Measurements from ENCODE around the gene RDH5.

RDH5 gene

GRCh38 chr12:55685671-55686070 is 34.5 kb upstream of the RDH5 start:
- H3K9me3 ChIP-seq (ENCODE audit: control insufficient read depth, low read length): no peaks in the 10 kb centered on the region
- WGBS, 2 experiments (ENCODE audit: insufficient coverage in 2 of 2): 89 to 93% methylated on average over 5 of the region's 5 CpGs
- peaks cover 9% of the 10 kb centered on the region for H3K36me3 ChIP-seq (ENCODE audit: control insufficient read depth, insufficient read depth, low read length)
- H3K4me3 ChIP-seq (ENCODE audit: extremely low read depth, insufficient read depth, low read length, poor library complexity, severe bottlenecking): no peak overlapping the region
- H3K4me1 ChIP-seq (ENCODE audit: control insufficient read depth, insufficient read depth, low read length, poor library complexity, severe bottlenecking): peaks cover 8% of the 10 kb centered on the region
- no peak overlapping the region for H3K27ac ChIP-seq (ENCODE audit: low read depth, low read length, severe bottlenecking)

DNA sequence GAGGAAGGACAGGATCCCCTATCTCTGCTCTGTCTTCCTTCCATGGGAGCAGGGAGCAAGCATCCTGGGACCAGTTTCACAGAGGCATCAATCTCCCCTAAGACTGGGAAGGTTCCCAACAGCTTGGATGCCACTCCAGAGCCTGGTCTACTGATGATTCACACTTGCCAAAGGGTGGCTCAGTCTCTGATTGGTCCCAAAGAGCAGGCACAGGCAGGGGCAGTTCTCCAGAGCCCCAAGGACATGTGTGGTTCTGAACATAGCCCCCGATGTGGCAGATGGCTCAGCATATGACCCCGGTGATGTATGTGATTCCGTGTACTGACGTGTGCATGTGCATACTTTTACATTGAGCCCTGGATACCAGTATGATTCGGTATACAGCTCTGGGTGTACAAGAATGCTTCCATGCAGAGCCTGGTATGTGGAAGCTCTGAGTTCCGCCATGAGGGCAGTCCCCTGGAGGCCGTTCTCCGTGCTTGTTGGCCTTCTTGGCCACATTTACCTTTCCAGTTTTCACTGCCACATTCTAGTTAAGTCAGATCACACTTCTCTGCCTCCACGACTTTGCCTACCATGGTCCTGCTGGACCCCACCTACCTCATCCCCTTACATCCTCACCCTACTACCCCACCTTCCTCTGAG is 33.7 kb upstream of the RDH5 start:
- H3K27ac ChIP-seq (ENCODE audit: low read depth, low read length, severe bottlenecking): no peak overlapping the region
- 89 to 92% methylated on average over 9 of the region's 9 CpGs for WGBS, 2 experiments (ENCODE audit: insufficient coverage in 2 of 2)
- peaks cover 4% of the 10 kb centered on the region for H3K4me1 ChIP-seq (ENCODE audit: control insufficient read depth, insufficient read depth, low read length, poor library complexity, severe bottlenecking)
- H3K4me3 ChIP-seq (ENCODE audit: extremely low read depth, insufficient read depth, low read length, poor library complexity, severe bottlenecking): no peak overlapping the region
- H3K9me3 ChIP-seq (ENCODE audit: control insufficient read depth, low read length): no peaks in the 10 kb centered on the region
- H3K36me3 ChIP-seq (ENCODE audit: control insufficient read depth, insufficient read depth, low read length): peaks cover 9% of the 10 kb centered on the region

- no peak overlapping the region for H3K27ac ChIP-seq (ENCODE audit: low read depth, low read length, severe bottlenecking)
- H3K4me3 ChIP-seq (ENCODE audit: extremely low read depth, insufficient read depth, low read length, poor library complexity, severe bottlenecking): no peak overlapping the region
- H3K9me3 ChIP-seq (ENCODE audit: control insufficient read depth, low read length): no peaks in the 10 kb centered on the region
- H3K4me1 ChIP-seq (ENCODE audit: control insufficient read depth, insufficient read depth, low read length, poor library complexity, severe bottlenecking): no peaks in the 10 kb centered on the region
- peaks cover 12% of the 10 kb centered on the region for H3K36me3 ChIP-seq (ENCODE audit: control insufficient read depth, insufficient read depth, low read length)
These were observed 32.4 kb upstream of the RDH5 start for GRCh38 chr12:55687746-55688145.

DNA sequence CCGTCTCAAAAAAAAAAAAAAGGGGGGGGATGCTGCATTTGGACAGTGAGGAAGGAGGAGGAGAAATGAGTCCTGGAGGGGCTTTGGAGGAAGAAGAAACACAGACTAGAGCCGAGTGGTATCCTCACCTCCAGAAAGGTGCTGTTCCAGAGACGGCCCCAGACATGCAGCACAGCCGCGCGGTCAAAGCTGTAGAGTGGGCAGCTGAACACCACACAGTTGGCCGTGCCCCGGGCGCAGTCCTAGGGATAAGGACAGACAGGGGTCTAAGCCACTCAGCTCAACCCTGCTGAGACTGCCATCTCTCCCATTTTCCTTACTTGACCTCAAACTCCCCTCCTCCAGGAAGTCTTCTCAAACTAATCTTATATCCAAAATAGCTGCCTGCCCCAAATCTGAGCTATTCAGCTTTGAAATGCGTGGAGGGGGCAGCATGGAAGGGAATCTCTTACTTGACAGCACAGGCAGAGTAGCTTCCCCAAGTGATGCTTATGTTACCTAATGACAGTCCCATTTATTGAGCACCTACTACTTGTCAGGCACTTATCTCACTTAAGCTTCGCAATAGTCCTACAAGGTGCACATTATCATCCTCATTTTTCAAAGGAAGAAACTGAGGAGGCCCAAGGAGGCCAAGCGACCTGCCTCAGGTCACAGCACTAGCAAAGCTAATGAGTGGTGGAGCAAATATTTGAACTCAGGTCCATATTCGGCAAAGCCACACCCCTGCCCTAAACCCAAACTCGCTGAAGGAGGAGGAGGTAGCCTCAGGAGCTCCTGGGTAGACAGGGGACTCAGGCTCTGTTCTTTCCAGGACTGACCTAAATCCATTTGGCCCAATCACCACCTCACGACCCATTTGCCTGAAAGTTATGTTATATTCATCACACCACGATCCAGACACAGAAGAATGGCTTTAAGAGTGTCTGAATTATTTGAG is 31.2 kb upstream of the RDH5 start:
- Histone ChIP-seq H3K4me3 (ENCODE audit: extremely low read depth, insufficient read depth, low read length, poor library complexity, severe bottlenecking) (no peak overlapping the region), H3K27ac (ENCODE audit: low read depth, low read length, severe bottlenecking) (no peak overlapping the region), H3K4me1 (ENCODE audit: control insufficient read depth, insufficient read depth, low read length, poor library complexity, severe bottlenecking) (no peaks in the 10 kb centered on the region), H3K9me3 (ENCODE audit: control insufficient read depth, low read length) (no peaks in the 10 kb centered on the region), H3K36me3 (ENCODE audit: control insufficient read depth, insufficient read depth, low read length) (peaks cover 12% of the 10 kb centered on the region)
- 89 to 92% methylated on average over 11 to 12 of the region's 16 CpGs for WGBS, 2 experiments (ENCODE audit: insufficient coverage in 2 of 2)

DNA sequence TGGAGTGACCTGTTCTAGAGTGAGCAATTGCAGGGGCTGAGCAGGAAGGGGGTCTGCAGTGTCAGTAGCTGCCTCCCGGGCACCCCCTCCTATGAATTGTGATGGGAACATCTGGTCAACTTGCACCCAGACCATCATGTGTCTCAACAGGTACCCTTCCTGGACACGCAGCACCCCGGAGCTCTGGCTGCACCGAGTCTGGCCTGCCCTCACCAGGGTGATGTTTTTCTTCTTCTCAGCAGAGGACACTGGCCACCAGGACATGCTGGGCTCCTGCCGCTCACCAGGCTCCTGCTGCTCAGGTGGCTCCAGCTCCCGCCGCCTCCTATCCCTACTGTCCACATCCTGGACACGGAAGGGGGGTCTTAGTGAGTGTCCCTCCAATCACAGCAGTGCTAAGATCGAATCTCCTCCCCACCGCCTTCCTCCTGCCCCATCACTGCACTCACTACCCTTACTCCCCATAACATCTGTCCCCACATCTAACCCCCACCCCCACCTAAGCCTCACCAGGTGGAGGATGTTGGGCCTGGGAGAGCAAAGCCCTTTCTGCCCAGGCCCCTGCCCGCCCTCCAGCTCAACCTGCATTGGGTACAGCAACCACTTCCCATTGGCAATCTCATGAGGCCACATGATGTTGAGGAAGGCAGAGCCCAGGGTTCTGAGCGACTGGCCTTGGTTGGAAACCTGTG is 27.4 kb upstream of the RDH5 start:
- no peaks in the 10 kb centered on the region for H3K9me3 ChIP-seq (ENCODE audit: control insufficient read depth, low read length)
- H3K4me1 ChIP-seq (ENCODE audit: control insufficient read depth, insufficient read depth, low read length, poor library complexity, severe bottlenecking): no peaks in the 10 kb centered on the region
- no peak overlapping the region for H3K27ac ChIP-seq (ENCODE audit: low read depth, low read length, severe bottlenecking)
- WGBS, 2 experiments (ENCODE audit: insufficient coverage in 2 of 2): 92 to 95% methylated on average over 8 to 9 of the region's 12 CpGs
- peaks cover 12% of the 10 kb centered on the region for H3K36me3 ChIP-seq (ENCODE audit: control insufficient read depth, insufficient read depth, low read length)
- no peak overlapping the region for H3K4me3 ChIP-seq (ENCODE audit: extremely low read depth, insufficient read depth, low read length, poor library complexity, severe bottlenecking)

GRCh38 chr12:55693323-55694187 is 26.6 kb upstream of the RDH5 start:
- Histone ChIP-seq H3K27ac (ENCODE audit: low read depth, low read length, severe bottlenecking) (no peak overlapping the region), H3K4me1 (ENCODE audit: control insufficient read depth, insufficient read depth, low read length, poor library complexity, severe bottlenecking) (no peaks in the 10 kb centered on the region), H3K4me3 (ENCODE audit: extremely low read depth, insufficient read depth, low read length, poor library complexity, severe bottlenecking) (no peak overlapping the region), H3K36me3 (ENCODE audit: control insufficient read depth, insufficient read depth, low read length) (peaks cover 10% of the 10 kb centered on the region), H3K9me3 (ENCODE audit: control insufficient read depth, low read length) (no peaks in the 10 kb centered on the region)
- 88 to 100% methylated on average over 1 to 2 of the region's 7 CpGs for WGBS, 2 experiments (ENCODE audit: insufficient coverage in 2 of 2)

DNA sequence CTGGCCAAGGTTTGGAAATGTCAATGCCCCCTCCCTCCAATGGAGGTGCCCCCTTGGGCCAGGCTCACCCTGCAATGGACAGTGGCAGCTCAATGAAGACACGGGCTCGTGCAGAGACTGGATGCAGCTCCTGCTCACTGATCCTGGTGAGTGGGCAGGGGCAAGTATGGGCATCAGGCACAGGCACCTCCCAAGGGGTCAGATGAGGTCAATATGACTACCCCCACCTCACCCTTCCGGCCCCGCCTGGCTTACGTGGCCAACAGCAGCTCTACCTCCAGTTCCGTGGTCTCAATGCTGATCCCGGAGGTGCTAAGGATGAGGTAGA is 26.0 kb upstream of the RDH5 start:
- no peaks in the 10 kb centered on the region for H3K4me1 ChIP-seq (ENCODE audit: control insufficient read depth, insufficient read depth, low read length, poor library complexity, severe bottlenecking)
- no peak overlapping the region for H3K27ac ChIP-seq (ENCODE audit: low read depth, low read length, severe bottlenecking)
- 84 to 93% methylated on average over 4 of the region's 7 CpGs for WGBS, 2 experiments (ENCODE audit: insufficient coverage in 2 of 2)
- no peak overlapping the region for H3K4me3 ChIP-seq (ENCODE audit: extremely low read depth, insufficient read depth, low read length, poor library complexity, severe bottlenecking)
- H3K36me3 ChIP-seq (ENCODE audit: control insufficient read depth, insufficient read depth, low read length): peaks cover 10% of the 10 kb centered on the region
- no peaks in the 10 kb centered on the region for H3K9me3 ChIP-seq (ENCODE audit: control insufficient read depth, low read length)

DNA sequence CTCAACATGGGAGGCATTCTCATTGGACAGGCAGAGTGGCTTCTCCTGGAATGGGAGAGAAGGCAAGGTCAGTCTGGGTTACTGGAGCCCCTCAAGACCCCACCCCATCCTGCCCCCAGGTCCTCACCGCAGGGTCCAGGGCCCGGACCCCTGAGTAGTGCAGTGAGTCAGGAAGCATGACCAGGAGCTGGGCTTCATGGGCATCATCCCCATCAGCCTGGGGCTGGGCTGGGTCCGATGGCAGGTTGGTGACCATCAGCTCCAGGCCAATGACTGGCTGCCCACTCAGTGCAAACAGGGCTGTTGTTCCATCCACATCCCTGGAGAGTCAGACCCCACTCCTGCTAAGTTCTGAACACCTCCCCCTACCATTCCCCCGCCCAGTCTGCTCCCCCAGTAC is 25.5 kb upstream of the RDH5 start:
- Histone ChIP-seq H3K36me3 (ENCODE audit: control insufficient read depth, insufficient read depth, low read length) (peaks cover 10% of the 10 kb centered on the region), H3K4me3 (ENCODE audit: extremely low read depth, insufficient read depth, low read length, poor library complexity, severe bottlenecking) (no peak overlapping the region), H3K4me1 (ENCODE audit: control insufficient read depth, insufficient read depth, low read length, poor library complexity, severe bottlenecking) (no peaks in the 10 kb centered on the region), H3K9me3 (ENCODE audit: control insufficient read depth, low read length) (no peaks in the 10 kb centered on the region), H3K27ac (ENCODE audit: low read depth, low read length, severe bottlenecking) (no peak overlapping the region)
- WGBS, 2 experiments (ENCODE audit: insufficient coverage in 2 of 2): 87 to 93% methylated on average over 3 to 4 of the region's 4 CpGs

- Histone ChIP-seq H3K27ac (ENCODE audit: low read depth, low read length, severe bottlenecking) (no peak overlapping the region), H3K4me3 (ENCODE audit: extremely low read depth, insufficient read depth, low read length, poor library complexity, severe bottlenecking) (no peak overlapping the region), H3K4me1 (ENCODE audit: control insufficient read depth, insufficient read depth, low read length, poor library complexity, severe bottlenecking) (no peaks in the 10 kb centered on the region), H3K9me3 (ENCODE audit: control insufficient read depth, low read length) (no peaks in the 10 kb centered on the region), H3K36me3 (ENCODE audit: control insufficient read depth, insufficient read depth, low read length) (peaks cover 10% of the 10 kb centered on the region)
- WGBS, 2 experiments (ENCODE audit: insufficient coverage in 2 of 2): 100% methylated on average over 1 of the region's 7 CpGs; no CpG with 5 or more reads in 1 of the 2 experiments
These were observed 24.8 kb upstream of the RDH5 start for GRCh38 chr12:55695349-55695748.

DNA sequence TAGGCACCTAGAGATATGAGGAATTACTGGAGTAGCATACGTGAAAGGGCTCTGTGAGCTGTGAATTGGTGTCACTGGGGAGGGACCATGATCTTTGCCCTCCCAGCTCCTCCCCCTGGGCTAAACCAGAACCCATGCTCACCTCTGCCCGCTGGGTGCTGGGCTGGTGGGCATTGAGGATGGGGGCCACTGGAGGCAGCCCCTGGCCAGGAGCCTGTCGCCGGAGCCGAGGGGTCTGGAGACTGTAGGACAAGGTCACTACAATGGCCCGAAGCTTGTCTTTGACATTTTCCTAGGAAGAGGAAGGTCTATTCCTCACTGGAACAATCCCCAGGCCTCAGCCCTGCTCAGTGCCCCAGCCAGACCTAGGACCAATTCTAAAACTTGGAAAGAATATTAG is 24.1 kb upstream of the RDH5 start:
- H3K9me3 ChIP-seq (ENCODE audit: control insufficient read depth, low read length): no peaks in the 10 kb centered on the region
- 90 to 94% methylated on average over 5 to 6 of the region's 6 CpGs for WGBS, 2 experiments (ENCODE audit: insufficient coverage in 2 of 2)
- H3K36me3 ChIP-seq (ENCODE audit: control insufficient read depth, insufficient read depth, low read length): peaks cover 10% of the 10 kb centered on the region
- H3K27ac ChIP-seq (ENCODE audit: low read depth, low read length, severe bottlenecking): no peak overlapping the region
- H3K4me1 ChIP-seq (ENCODE audit: control insufficient read depth, insufficient read depth, low read length, poor library complexity, severe bottlenecking): no peaks in the 10 kb centered on the region
- H3K4me3 ChIP-seq (ENCODE audit: extremely low read depth, insufficient read depth, low read length, poor library complexity, severe bottlenecking): no peak overlapping the region
